LHCN-M2 (cell line): ENCODE data around the gene PDXK. TPM values are rescaled to one million over a fixed set of nuclear protein-coding genes. Genes with fewer than 3 reads are reported as not detected.
"Not testable (repeated sequence)": the region's sequence is repeated elsewhere in the genome, so short reads cannot be mapped to it uniquely, and the experiment has no call there.

ENCODE experiments used
- DNase-seq: peaks from one replicate; pipeline ENCODE4 v3.0.0-alpha.2; 2012; ENCODE audit warnings: low read depth
- total RNA-seq: library from RNA; depleted of rRNA; stranded (reverse); fragments of >200 nt; gene quantifications from 2 replicates; pipeline ENCODE4 v1.2.3, GENCODE V29; 2014

The PDXK gene
- total RNA-seq, 1 experiment from 2014 or later: 59.9 TPM

DNA sequence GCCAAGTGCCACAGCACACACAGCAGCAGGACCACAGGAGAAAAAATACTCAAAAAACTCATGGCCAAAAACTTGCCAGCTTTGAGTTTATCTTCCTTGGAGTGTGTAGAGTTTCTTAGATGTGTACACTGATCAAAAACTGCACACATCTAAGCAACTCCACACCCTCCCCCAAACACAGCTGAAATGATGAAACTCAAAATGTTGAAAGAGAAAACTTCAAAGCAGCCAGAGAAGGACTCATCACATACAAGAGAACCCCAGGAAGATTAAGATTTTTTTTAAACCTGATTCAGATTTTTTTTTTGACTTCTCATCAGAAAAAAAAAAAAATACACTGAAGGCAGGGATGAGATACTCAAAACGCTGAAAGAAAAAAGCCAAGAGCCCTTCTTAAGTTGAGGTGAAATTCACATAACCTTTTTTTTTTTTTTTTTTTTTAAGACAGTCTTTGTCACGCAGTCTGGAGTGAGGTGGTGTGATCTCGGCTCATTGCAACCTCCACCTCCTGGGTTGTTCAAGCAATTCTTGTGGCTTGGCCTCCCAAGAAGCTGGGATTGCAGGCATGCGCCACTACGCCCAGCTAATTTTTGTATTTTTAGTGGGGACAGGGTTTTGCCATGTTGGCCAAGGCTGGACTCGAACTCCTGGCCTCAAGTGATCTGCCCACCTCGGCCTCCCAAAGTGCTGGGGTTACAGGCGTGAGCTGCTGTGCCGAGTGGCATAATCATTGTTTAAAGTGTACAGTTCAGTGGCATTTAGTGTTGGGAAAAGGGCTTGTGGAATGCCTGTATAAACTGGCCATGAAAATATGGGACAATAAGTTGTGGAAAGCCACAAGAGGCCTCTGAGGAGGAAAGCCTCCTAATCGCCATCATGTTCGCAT is 20.9 kb upstream of the PDXK start:
- peak; percentile 21 for DNase-seq

DNA sequence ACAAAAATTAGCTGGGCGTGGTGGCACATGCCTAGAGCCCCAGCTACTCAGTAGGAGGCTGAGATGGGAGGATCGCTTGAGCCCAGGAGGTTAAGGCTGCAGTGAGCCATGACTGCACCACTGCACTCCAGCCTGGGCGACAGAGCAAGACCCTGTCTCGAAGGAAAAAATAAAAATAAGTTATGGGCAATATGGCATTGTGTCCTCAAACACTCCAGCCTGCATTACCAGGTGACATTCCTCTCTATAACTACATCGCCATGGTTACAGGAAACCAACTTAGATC is 19.5 kb upstream of the PDXK start:
- not testable (repeated sequence) for DNase-seq

DNA sequence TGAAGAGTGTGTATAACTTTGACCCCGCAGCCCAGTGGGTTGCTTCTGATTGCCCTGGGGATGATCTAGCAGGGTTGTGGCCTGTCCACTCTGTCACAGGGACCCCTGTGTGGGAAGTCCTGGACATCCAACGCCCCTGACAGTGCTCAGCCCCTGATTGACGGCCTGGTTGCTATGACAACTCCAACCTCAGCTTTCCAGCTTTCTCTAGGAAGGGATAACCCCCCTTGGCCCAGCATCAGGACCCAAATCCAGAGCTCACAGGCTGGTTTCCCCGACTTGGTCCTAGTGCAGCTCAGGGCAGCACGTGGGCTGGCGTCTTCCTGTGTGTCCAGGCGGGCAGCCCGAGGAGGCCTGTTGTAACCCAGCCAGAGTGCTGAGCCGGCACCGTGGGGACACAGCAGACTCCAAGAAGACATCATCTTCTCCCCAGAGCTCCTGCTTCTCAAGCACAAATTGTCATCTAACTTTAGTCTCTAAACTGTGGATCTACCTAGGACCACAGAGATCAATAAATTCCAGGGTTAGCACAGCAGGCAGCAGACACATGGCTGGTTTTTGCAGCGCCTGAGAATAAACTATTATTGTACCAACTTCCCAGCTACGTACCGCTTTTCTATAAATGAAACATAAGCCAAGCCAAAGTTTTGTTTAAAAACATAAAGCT is 18.9 kb upstream of the PDXK start:
- no peak for DNase-seq

DNA sequence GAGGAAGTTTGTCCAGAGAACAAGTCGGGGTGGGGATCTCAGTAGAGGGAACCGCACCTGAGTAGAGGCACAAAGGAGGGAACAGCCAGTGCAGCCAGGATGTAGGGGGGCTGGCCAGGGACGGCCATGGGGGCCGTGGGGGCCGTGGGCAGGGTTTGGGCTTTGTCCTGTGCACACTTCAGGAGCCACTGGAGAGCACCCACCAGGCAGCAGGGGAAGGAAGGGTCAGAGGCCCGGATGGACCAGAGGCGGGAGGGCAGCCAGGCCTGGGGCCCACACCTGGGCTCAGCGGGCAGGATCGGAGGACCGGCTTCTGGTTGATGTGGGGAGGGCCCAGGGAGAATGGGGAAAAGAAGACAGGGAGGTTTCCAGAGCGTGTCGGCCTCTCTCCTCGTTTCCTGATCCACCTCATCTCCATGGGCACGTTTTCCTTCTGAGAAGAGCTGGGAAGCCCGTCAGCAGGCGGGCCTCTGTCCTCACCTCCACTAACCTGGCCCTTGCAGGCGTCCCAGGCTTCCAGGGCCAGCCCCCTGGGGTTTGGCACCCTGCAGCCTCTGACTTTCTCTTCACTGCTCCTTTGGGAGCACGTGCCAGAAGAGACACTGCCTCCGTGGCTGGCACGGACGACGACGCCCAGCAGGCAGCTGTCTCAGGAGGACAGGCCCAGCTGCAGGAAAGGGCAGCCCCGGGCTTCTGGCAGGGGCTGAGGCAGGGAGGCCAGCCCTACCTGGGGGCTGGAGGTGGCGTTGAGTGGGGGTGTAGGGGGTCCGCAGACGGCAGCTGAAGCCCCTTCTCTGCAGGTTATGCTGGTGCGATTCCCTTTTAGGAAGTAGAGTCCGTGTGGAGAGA is 16.8 kb upstream of the PDXK start:
- DNase-seq: no peak

- peak; percentile 15 for DNase-seq
Observed at GRCh38 chr21:43702785-43703034, 16.2 kb upstream of the PDXK start.

- DNase-seq: no peak
Observed at GRCh38 chr21:43703035-43703880, 15.7 kb upstream of the PDXK start.

GRCh38 chr21:43707462-43707861 is 11.5 kb upstream of the PDXK start:
- DNase-seq: no peak

DNA sequence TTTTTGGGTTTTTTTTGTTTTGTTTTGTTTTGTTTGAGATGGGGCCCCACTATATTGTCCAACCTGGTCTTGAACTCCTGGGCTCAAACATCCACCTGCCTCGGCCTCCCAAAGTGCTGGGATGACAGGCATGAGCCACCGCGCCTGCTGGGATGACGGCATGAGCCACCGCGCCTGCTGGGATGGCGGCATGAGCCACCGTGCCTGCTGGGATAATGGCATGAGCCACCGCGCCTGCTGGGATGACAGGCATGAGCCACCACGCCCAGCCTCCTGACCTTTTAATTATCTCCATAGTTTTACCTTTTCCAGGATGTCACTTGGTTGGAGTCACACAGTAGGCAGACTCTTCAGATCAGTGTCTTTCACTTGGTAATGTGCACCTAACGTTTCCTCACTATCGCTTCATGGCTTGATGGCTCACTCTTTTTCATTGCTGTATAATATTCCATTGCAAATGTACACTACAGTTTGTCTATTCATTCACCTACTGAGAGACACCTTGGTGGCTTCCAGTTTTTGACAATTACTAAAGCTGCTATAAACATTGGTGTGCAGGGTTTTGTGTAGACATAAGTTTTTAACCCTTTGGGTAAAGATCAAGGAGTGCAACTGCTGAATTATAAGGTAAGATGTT is 10.1 kb upstream of the PDXK start:
- no peak for DNase-seq

DNA sequence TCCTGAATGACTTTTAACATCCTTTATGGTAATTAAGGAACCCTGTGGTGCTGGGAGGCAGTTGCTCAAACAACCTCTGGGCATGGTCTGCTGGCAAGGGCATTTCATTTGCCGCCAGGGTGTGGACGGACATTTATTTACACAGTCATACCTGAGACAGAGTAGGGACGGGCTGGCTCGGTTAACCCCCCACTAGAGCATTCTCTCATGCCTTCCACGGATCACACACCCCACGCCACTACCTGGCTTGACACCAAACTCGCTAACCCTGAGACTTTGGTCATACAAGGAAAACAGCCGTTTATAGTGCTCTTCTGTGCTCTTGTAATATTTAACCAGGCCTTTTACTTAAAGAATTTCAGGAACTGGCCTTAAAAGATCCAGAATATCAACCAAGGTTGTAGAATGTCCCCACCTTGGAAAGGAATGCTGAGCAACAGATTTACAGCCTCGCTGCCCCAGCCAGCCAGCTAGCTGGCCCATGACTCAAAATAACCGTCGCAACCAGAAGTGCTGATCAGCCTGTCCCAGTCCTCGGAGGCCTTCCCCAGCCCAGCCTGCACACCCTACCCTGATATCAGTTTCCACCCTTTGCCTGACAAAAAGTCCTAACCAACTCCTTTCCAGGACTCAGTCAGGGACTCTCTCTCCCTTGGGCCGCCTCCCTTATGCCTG is 6.5 kb upstream of the PDXK start:
- peak; percentile 78 for DNase-seq

- DNase-seq: not testable (repeated sequence)
Observed at GRCh38 chr21:43713123-43713522, 5.8 kb upstream of the PDXK start.

GRCh38 chr21:43716376-43717165 is 2.4 kb upstream of the PDXK start:
- peak; percentile 88 for DNase-seq

- peak; percentile 25 for DNase-seq
Observed at GRCh38 chr21:43717166-43717853, 1.6 kb upstream of the PDXK start.

GRCh38 chr21:43717967-43718871 is 710 bp upstream of the PDXK start:
- no peak for DNase-seq

DNA sequence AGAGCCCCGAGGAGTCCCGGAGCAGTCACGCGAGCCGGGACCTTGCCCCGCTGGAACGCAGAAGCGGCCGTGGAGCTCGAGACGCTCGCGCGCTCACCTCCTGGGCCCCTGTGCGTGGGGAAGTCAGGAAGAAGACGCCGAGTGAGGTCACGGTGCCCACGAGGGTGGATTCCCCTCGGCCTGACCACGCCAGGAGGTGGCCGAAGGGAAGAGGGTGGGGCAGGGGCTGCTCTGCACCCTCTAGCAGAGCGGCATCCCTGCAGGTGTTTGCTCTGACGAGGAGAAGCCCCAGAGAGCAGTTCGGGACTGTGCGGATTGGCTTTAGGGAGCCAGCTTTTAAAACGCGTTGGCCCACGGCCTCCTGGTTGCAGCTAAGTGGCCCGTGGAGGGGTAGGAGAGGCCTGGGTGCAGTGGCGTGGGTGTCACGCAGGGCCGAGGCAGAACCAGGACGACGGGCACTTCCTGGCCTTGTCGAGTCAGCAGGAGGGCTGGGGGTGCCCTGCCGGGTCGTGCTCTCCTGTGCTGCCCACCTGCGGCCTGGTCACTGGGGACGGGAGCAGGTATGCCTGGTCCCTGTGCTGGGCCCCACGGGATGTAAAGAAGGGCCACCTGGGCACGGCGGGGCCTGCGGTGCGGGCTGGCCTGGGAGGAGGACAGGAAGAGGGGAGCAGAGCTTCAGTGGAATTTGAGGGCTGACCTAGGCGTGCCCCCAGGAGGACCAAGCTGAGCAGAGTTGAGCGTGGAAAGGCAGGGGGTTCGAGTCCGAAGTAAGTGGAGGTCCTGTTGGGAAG is 1.0 kb downstream of the PDXK start:
- DNase-seq: no peak

- DNase-seq: no peak
Observed at GRCh38 chr21:43720539-43721166, 1.7 kb downstream of the PDXK start.

DNA sequence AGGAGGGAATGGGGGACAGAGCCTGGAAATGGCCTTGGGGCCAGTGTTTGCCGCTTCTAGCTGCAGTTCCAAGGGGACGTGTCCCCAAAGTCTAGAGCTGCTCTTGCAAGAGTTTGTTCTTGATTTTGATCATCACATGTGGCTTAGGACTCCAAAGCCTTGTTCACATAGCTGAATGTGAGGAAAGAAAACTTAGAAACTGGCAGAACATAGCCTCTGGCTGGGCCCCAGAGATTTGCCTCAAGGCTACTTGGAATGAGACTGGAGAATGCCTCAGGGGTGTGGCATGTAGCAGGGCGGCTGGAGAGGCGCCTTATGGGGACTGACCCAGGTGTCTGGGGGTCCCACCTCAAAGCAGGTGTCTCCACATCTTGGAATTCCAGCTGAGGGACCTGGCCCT is 2.3 kb downstream of the PDXK start:
- no peak for DNase-seq

DNA sequence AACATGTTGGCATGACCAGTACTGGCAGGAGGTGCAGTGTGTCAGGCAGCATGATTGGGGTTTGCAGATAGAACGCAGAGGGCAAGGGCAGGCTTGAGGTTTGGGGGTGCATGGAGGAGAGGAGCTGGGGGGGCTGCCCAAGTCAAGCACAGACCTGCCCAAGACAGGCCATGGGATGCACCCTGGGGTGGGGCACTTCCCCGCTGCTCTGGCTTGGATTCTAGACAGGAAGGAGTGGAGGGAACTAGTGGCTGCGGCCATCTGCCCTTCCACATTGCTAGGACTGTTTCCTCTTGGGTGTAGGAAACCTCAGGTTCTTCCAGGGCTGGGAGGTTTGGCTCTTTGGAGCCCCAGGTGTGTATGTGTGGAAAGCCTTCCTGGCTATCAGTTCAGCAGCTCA is 3.0 kb downstream of the PDXK start:
- no peak for DNase-seq
